Stimulated activated CD8-positive, alpha-beta memory T cell treated with anti-CD3 and anti-CD28 coated beads, Interleukin-4, amount 100 ng/mL, for 4 hours (primary cell): ENCODE results near the gene KLHDC4.
"Not testable (repeated sequence)": the region's sequence is repeated elsewhere in the genome, so short reads cannot be mapped to it uniquely, and the experiment has no call there.

Experiments
- DNase-seq, 2 donors: peaks; one replicate each; pipeline ENCODE4 v3.0.0-alpha.2; 2020; ENCODE audit warnings: low read depth in 2 of 2, low spot score in 1 of 2

The KLHDC4 gene

GRCh38 chr16:87721622-87722585 is 43.9 kb downstream of the KLHDC4 start:
- no peak for DNase-seq

GRCh38 chr16:87720446-87720845 is 45.3 kb downstream of the KLHDC4 start:
- no peak for DNase-seq

- not testable (repeated sequence) for DNase-seq
Measured at GRCh38 chr16:87718831-87719230, 47.0 kb downstream of the KLHDC4 start.

GRCh38 chr16:87715658-87716057 is 50.1 kb downstream of the KLHDC4 start:
- DNase-seq: no peak

- no peak for DNase-seq
Measured at GRCh38 chr16:87715231-87715630, 50.6 kb downstream of the KLHDC4 start.

- DNase-seq: peak in 1 of 2 donors; percentile 38
Measured at GRCh38 chr16:87713451-87714229, 52.1 kb downstream of the KLHDC4 start.

- no peak for DNase-seq
Measured at GRCh38 chr16:87712184-87712762, 53.5 kb downstream of the KLHDC4 start.

- no peak for DNase-seq
Measured at GRCh38 chr16:87710887-87711286, 54.9 kb downstream of the KLHDC4 start.

GRCh38 chr16:87709677-87710076 is 56.1 kb downstream of the KLHDC4 start:
- no peak for DNase-seq

GRCh38 chr16:87708881-87709638 is 56.7 kb downstream of the KLHDC4 start:
- DNase-seq: no peak

- no peak for DNase-seq
Measured at GRCh38 chr16:87707714-87708580, 57.8 kb downstream of the KLHDC4 start.

- no peak for DNase-seq
Measured at GRCh38 chr16:87707097-87707496, 58.7 kb downstream of the KLHDC4 start.

- DNase-seq: no peak
Measured at GRCh38 chr16:87706278-87707000, 59.3 kb downstream of the KLHDC4 start.

GRCh38 chr16:87705771-87706277 is 60.0 kb downstream of the KLHDC4 start:
- no peak for DNase-seq

GRCh38 chr16:87704754-87705353 is 60.9 kb downstream of the KLHDC4 start:
- DNase-seq: no peak

- no peak for DNase-seq
Measured at GRCh38 chr16:87703835-87704375, 61.9 kb downstream of the KLHDC4 start.

GRCh38 chr16:87703071-87703470 is 62.7 kb downstream of the KLHDC4 start:
- no peak for DNase-seq

- peak in 1 of 2 donors; percentile 14 for DNase-seq
Measured at GRCh38 chr16:87702325-87702811, 63.4 kb downstream of the KLHDC4 start.
